Measurements from ENCODE around the gene KCTD21.
"Not testable (repeated sequence)": the region's sequence is repeated elsewhere in the genome, so short reads cannot be mapped to it uniquely, and the experiment has no call there.

The KCTD21 gene, protein sequence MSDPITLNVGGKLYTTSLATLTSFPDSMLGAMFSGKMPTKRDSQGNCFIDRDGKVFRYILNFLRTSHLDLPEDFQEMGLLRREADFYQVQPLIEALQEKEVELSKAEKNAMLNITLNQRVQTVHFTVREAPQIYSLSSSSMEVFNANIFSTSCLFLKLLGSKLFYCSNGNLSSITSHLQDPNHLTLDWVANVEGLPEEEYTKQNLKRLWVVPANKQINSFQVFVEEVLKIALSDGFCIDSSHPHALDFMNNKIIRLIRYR

DNA sequence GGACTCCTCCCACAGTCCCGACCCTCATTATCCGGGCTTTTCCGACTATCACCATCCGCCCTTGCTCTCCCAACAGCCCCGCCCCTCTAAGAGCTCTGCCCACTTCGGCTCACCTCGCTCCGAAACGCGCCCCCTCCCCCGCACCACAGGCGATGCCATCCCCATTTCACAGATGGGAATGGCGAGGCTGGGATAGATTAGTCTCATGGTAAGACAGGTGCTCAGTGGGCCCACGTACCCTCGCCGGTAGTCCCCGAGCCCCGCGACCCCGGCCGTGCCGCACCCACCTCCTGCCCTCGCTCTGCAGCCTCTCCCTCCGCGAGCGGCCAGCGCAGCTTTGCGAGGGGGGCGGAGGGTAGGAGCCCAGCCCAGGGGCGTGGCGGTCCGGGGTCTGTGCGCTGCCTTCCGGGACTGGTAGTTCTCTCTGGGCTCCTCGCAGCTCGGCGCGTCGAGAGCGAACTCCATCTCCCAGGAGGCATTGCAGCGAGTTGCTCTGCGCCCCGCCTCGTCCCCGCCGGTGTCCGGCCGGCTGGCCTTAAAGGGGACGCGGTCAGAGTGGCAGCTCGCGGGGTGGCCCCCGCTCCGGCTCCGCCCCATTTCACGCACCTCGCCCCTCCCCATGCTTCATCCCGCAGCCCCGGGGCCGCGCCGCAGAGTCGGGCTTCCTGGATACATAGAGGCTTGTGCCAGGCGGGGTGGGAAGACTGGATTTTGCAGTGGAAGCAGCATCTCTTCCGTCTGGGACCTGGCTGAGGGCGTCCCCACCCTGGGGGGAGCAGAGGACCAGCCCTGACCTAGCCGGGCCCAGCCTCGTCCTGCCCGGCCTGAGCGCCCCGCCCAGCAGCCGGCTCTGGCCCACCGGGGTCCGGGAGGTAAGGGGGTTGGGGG, at the start of gene KCTD21, which contains the start of gene USP35:
Gene KCTD21, minus strand, starts transcription at position 341 of the 888 bp plus-strand sequence. CDS start 14,072 bp downstream, outside the sequence.
Gene USP35, plus strand, starts transcription at position 634 of the 888 bp plus-strand sequence. CDS start 7,327 bp downstream, outside the sequence.
- peak; percentile 93 for DNase-seq

DNA sequence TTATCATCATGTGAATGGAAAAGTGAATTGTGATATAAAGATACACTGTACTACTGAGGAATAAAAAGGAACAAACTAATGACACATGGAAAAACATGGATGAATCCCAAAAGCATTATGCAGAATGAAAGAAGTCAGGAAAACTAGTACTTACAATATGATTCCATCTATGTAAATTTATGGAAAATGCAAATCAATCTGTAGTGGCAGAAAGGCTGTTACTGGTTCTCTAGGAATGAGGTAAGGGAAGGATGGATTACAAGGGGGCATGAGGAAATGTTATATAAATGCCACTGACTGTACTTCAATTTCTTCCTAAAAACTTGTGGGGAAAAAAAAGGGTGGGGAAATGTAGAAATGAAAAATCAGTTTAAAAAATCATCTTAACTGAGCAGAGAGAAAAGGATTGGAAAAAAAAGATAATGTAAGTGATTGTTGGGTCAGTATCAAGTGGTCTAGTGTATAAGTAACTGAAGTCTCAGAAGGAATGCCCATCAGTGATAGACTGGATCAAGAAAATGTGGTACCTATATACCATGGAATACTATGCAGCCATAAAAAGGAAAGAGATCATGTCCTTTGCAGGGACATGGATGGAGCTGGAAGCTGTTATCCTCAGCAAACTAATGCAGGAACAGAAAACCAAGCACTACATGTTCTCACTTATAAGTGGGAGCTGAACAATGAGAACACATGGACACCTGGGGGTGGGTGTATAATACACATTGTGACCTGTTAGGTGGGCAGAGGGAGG, 49.0 kb upstream of the KCTD21 start:
- no peak for DNase-seq

DNA sequence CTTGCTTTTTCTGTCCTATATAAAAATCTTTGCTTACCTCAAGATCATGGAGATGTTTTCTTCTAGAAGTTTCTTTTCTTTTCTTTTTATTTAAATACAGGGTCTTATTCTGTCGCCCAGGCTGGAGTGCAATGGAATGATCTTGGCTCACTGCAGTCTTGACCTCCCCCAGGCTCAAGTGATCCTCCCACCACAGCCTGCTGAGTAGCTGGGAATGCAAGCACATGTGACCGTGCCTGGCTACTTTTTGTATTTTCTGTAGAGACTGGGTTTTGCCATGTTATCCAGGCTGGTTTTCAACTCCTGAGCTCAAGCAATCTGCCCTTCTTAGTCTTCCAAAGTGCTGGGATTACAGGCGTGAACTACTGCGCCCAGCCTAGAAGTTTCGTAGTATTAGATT, 45.6 kb upstream of the KCTD21 start:
- no peak for DNase-seq

DNA sequence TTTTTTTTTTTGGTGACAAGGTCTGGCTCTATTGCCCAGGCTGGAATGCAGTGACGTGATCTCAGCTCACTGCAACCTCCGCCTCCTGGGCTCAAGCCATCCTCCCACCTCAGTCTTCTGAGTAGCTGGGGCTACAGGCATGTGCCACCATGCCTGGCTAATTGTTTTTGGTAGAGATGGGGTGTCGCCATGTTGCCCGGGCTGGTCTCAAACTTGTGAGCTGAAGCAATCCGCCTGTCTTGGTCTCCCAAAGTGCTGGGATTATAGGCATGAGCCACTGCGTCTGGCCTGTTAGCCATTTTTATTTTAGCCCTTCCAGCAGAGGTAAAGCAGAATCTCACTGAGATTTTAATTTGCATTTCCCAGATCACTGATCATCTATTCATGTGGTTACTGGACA, 44.6 kb upstream of the KCTD21 start:
- DNase-seq = not testable (repeated sequence)

DNA sequence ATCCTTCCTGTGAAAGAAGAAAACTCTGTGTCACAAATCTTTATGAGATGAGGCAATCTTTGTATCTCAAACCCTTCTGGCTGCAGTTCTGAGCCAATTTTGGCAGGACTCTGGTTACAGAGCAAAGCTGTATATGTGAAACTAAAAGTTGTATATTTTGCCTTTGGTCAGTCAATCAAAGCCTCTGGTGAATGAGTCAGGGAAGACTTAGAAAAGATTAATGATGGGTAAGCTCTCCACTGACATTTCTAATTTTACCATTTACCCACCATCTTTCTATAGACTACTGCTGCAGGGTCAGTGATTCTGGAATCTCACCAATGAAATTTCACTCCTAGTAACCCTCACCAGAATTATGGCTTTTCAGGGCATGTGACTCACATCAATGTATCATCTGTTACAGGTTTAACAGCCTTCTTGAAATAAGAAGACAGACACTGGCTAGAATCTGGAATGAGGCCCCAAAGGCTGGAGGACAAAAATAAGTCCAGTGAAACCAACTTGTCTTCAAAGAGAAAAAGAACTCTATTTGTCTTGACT, 43.6 kb upstream of the KCTD21 start:
- no peak for DNase-seq

DNA sequence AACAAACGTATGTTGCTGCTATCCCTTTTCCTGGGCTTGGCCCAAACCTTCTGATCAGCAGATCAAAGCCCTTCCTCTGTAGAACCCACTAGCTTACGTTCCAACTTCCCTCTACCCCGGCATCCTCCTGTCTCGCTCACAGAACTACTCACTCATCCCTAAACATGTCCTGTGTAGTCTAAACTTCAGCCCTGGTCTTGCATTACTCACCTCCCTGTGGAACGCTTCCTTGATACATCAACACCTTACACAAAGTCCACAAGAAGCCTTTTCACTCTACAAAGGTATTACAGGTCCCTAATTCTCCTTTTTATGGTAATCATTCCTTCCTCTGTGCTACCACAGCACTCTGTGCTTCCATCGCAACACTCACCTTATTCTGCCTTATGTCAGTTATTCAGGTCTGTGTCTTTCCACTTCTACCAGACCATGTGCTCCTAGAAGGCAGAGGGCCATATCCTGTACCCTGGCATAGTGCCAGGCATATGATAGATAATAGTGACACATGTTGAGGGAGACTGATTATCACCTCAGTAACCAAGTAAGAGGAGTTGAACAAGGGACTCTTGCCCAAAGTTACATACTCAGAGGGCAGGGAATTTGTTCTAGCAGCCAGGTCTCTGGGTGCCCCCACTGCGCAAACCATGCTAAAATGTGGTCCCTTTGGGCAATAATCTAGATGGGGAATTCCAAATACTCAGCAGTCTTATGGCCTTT, 41.9 kb upstream of the KCTD21 start:
- DNase-seq = no peak

DNA sequence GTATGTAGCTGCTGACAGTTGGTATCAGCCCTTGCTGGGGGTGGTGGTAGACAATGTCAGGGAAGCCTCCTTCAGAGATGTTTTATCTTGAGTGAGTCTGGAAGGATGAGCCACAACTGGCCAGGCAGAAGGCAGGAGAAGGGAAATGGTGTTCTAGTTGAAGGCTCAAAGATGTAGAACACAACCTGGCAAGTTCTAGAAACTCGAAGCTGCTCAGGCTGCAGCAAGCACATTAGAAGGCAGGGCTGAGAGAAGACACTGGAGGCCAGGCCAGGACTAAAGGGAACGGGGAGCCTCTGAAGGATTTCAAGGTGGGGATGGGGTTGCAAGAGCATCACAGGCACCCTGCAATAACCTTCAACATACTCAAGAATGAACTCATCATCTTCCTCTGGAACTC, 40.7 kb upstream of the KCTD21 start:
- no peak for DNase-seq

DNA sequence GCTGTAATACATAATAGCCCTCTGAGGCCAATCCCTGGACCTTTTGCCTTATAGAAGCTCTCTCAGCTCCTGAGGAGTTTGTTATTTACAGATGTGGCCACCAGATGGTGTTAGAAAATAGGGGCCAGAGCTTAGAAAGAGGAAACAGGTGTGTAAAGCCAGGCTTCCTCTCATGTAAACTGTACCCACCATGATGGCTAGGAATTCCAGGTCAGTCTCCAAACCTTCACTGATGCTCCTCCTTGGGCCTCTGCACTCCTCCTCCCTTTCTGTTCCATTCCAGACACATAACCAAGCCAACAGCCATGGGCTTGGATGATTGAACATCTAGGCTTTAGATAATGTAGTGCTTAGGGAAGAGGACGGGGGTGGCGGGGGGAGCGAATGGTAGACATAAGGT, 40.0 kb upstream of the KCTD21 start:
- no peak for DNase-seq

DNA sequence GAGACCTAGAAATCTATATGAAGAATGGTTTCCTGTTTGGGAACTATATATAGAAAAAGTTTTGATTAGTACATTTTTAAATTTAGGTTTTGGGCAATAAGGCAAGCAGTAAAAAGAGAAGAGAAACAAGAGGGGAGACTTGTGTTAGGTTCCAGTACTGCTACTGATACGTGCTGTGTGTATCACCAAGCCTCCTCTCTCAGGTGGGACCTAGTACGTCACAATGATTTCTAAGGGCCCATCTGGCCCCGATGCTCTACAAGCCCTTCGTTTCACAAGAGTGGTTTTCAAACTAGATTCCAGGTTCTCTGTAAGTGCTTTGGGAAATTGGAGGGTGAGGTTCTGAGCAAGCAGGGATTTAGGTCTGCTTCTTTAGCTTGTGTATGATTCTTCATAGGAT, 39.5 kb upstream of the KCTD21 start:
- no peak for DNase-seq

DNA sequence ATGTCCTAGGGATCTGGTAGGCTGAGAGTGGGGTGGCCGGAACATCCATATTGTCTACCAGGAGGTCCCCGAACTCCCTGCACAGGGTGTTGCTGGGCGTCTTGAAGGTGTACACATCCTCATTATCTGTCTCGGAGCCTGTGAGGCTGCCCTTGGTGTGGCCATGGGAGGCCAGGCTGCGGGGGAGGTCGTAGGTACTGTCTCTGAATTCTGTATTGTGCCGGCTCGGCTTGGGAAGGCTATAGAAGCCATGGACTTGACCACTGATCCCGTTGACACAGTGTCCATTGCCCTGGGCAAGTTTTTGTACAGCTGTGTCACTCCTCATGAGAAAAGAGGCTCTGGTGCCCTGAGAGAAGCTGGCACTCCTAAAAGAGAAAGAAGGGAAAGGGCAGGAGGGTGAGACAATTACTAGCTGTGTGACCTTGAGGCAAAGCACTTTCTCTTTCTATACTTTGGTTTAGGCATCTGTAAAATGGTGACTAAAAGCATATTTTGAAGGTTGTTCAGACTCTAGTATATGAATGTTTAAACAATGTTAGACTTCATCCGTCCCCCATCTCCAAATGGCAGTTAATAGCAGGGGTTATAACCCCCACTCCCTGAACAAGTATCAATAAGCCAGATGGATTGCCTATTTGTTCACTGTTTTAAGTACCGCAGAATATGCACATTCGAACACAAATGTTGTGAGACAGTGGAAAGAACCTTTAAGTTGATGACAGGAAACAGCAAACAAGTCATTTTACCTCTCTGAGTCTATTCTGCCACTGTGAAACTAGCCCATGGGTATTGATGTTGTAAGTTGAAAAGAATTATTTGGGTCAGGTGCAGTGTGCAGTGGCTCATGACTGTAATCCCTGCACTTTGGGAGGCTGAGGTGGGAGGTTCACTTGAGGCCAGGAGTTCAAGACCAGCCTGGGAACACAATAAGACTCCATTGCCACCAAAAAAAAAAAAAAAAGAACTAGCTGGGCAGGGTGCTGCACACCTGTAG, 38.6 kb upstream of the KCTD21 start:
- no peak for DNase-seq

DNA sequence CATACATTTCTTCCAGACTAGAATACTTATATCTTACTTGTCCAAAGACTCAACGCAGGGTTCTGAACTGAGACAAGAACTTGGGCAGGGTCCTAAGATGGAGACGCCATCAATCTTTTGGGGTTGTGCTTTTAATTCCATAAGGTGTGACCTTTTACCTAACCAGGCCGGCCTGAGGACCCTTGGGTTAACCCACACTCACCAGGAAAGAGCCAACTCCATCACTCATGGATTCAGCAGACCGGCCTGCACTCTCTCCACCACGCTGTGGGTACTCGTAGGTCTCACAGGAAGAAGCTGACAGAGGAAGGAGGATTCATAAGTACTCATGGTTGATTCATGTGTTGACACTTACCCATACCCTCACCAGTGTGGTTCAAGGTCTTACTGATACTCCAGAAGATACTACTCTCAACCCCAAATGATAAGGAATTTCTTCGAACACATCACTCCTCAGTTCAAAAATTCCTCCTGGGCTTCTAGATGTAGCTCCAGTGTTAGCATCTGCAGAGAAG, 36.5 kb upstream of the KCTD21 start:
- no peak for DNase-seq

DNA sequence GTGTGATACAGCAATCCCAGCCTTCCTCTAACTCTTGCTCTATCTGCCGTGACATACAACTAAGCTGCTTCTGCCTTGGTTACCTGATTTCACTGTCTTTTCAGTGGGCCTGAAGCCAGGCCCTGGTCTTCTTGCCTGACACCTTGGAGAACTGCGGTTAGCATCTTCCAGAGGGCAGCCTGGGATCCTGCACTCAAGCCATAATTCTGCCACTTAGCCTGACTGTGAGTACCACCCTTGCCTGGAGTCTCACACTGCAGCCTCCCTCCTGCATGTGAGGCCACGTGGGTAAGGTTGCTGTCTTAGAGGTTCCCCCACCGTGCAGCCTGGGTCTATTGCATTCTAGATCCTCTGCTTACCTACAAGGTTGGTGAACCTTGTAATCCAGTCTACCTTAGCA, 36.1 kb upstream of the KCTD21 start:
- DNase-seq = no peak

DNA sequence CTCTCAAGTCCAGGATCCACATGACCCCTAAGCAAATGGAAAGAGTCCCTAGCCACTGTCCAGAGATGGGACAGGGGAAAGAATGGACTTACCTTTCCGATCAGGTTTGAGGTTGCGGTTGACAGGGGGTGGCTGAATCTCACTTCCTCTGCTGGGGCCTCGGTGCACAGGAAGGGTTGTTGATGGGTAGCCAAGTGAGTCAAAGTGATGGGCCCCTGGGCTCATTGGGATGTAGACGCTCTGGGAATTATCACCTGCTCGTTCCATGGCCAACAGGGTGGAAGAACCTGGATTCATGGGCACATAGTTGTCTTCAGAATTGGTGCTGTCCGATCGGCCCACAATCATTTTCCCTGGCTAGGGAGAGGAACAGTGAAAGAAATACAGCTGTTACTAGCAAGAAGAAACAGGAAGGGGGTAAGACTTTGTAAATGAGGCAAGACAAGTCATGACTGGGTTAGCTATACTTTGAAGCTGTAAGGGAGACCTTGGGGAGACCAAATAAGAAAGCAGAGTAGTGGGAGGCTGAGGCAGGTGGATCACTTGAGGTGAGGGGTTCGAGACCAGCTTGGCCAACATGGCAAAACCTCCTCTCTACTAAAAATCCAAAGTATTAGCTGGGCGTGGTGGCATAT, 35.0 kb upstream of the KCTD21 start:
- DNase-seq = no peak

DNA sequence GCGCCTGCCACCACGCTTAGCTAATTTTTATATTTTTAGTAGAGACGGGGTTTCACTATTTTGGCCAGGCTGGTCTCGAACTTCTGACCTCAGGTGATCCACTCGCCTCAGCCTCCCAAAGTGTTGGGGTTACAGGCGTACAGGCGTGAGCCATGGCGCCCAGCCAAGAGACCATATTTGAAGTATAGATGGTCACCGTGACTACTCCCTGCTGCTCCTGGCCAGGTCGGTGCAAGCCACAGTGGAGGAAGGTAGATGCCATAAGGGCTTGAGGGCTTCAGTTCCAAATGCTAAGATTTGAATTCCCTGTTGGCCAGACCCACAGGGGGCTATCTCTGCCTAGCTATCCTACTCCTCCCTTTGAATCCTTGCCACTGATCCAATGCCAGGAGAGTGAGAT, 34.3 kb upstream of the KCTD21 start:
- DNase-seq = not testable (repeated sequence)

DNA sequence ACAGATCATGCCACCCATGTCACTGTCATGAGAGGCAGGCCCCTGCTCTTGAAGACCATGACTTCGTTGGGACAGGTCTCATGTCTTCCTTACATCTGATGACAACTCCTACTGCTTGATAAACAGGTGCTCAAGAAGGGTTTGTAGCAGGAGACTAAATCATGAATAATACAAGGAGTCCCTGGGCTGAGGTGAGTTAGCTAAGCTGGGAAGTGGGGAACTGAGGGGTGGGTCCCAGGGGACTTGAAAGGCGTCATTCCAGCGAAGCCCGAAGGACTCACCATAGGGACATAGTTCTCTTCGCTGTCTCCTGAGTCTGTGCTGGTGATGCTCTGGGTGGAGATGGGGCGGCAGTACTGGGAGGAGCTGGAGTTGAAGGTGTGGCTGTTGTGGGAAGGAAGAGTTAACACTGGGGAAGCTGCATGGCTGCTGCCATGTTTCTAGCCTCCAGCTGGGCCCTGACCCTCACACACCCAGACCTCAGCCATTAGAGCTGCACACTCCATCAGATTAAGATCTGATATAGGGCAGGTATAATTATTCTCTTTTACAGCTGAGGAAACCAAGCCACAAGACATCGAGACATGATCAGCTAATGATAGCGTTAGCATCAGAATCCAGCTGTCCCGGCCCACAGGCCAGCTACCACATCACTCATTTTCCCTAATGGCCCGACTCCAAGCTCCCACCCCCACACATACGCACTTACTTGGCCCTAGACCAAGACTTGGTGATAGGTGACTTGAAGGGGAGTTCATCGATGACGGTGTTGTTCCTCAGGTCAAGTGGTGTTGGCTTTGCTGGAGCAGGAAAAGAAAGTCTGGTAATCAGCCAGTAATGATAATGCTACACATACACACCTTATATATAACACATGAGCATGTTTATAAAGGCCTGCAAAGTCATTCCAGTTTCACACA, 33.2 kb upstream of the KCTD21 start:
- no peak for DNase-seq

DNA sequence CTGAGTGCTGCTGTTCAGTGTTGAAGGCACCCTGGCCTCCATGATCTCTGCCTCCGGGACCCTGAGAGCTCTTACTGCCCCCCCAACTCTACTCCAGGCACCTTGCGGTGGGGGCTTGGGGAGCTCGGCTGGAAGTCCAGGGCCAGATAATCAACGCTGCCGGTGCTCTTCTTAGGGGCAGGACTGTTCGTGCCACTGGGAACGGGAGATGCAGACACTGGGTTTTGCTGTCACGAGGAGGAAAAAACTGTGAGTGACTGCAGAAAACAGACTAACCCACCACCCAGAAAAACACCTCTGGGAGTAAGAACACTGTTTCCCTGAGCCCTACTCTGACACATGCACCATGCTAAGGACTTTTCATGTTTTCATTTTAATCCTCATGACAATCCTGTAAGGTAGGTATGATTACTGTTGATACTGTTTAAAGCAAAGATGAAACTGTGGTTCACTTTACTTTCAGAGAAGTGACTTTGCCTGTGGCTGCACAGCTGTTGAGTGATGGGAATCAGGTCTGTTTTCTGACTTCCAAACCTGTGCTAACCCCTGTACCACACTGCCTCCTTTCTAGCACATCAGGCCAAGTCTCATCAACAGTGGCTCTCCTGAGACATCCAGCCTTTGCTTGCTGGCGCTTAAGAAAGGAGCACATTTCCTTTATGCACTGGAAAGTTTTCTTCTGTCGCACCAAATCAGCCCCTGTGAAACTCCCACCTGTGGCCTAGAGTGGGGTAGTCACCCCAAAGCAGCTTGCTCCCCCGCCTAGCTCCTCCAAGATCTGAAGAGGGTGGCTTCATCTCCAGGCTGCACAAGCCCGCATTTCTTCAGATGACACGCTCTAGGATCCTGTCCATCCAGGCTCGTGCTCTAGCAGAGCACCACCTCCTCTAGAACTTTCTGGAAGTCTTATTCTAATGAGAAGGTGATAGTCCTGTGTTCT, 32.1 kb upstream of the KCTD21 start:
- no peak for DNase-seq

DNA sequence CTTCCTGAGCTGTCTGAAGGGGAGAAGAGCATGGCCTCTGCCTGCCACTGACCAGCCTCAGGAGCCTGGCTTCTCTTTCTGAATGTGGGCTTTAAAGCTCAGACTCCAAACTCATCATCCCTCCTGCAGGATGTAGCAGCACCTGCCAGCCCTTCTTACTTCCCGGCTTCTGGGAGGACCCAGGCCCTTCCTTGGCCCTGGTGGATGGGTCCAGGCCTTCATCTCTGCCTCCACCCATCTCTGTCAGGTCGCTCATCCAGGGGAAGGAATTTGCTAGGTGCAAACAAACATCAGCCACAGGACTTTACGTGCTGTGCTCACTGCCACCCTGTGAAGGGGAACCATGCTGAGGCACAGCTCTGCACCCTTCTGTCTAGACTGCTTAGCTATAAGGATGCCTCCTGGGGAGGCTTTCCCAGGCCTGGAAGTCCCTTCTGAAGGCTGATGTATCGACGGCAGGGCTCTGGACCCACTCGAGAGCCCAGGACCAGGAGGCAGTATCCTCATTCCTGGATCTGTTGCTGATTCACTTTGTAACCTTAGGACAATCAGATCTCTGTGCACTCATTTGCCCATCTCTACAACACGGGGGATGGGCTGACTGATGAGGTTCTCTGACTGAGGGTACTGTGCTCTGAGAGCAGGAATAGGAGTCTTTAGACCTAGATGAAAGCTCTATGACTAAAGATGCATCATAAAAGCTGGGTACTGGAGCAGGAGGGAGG, 31.2 kb upstream of the KCTD21 start:
- DNase-seq = no peak
